ENCODE results near the gene MAPK4.

MAPK4 gene

DNA sequence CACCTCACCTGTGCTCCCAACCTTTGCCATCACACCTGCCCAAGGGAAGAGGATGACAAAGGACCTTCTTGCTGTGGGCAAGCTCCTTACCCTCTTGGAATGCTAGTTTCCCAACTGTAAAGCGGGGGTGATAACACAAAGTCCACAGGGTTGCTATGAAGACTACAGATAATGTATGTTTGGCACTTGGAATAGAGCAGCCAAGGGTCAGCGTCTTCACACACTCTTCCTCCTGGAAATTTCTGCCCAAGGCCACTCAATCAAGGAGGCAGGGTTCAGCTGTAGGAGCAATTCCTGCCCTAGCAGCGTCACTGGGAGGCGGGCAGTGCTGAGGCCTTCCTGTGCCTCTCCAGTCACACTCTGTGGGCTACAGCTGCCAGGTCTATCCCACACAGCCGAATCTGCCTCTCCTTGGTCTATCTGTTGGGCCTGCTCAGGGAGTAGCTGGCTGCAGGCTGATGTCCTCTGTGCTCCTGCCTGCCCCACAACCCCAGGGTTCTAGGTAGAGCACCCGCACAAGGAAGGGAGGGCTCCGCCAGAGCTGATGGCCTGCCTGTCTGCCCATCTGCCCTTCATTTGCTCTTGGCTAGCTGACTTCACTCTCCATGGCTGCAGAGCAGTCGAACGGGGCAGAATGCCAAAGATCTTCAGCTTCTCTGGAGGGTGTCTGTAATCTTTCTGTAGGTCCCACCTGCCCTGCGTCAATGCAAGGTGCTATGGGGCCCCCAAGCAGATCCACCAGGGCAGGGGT lies 168.0 kb downstream of the MAPK4 start:
- H3K36me3 ChIP-seq (ENCODE audit: low read depth): no peaks in the 10 kb centered on the region
- H3K9me3 ChIP-seq (ENCODE audit: severe bottlenecking): no peaks in the 10 kb centered on the region
- no peaks in the 10 kb centered on the region for H3K27me3 ChIP-seq (ENCODE audit: insufficient read depth, poor library complexity, severe bottlenecking)
- H3K27ac ChIP-seq (ENCODE audit: poor library complexity, severe bottlenecking): no peak overlapping the region
- H3K4me1 ChIP-seq (ENCODE audit: insufficient read depth, poor library complexity, severe bottlenecking): no peaks in the 10 kb centered on the region
- TF ChIP-seq, protein P1, sequence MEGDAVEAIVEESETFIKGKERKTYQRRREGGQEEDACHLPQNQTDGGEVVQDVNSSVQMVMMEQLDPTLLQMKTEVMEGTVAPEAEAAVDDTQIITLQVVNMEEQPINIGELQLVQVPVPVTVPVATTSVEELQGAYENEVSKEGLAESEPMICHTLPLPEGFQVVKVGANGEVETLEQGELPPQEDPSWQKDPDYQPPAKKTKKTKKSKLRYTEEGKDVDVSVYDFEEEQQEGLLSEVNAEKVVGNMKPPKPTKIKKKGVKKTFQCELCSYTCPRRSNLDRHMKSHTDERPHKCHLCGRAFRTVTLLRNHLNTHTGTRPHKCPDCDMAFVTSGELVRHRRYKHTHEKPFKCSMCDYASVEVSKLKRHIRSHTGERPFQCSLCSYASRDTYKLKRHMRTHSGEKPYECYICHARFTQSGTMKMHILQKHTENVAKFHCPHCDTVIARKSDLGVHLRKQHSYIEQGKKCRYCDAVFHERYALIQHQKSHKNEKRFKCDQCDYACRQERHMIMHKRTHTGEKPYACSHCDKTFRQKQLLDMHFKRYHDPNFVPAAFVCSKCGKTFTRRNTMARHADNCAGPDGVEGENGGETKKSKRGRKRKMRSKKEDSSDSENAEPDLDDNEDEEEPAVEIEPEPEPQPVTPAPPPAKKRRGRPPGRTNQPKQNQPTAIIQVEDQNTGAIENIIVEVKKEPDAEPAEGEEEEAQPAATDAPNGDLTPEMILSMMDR (IDR thresholded peaks at IDR 0.05; ENCODE audit: poor library complexity, severe bottlenecking): no peak
- DNase-seq (ENCODE audit: low spot score) (no peak), ATAC-seq (ENCODE audit: low read depth) (no peak)
- no peak overlapping the region for H3K4me3 ChIP-seq (ENCODE audit: severe bottlenecking)

DNA sequence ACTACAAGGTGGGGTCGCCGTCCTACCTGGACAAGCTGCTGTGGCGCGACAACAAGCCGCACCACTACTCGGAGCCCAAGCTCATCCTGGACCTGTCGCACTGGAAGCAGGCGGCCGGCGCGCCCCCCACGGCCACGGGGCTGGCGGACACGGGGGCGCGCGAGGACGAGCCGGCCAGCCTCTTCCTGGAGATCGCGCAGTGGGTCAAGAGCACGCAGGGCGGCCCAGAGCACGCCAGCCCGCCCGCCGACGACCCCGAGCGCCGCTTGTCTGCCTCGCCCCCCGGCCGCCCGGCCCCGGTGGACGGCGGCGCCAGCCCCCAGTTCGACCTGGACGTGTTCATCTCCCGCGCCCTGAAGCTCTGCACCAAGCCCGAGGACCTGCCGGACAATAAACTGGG lies 169.5 kb downstream of the MAPK4 start:
- DNase-seq (ENCODE audit: low spot score) (no peak), ATAC-seq (ENCODE audit: low read depth) (no peak)
- no peak overlapping the region for H3K4me3 ChIP-seq (ENCODE audit: severe bottlenecking)
- no peaks in the 10 kb centered on the region for H3K27me3 ChIP-seq (ENCODE audit: insufficient read depth, poor library complexity, severe bottlenecking)
- H3K36me3 ChIP-seq (ENCODE audit: low read depth): no peaks in the 10 kb centered on the region
- TF ChIP-seq, protein P1 (IDR thresholded peaks at IDR 0.05; ENCODE audit: poor library complexity, severe bottlenecking): no peak
- no peaks in the 10 kb centered on the region for H3K4me1 ChIP-seq (ENCODE audit: insufficient read depth, poor library complexity, severe bottlenecking)
- no peak overlapping the region for H3K27ac ChIP-seq (ENCODE audit: poor library complexity, severe bottlenecking)
- H3K9me3 ChIP-seq (ENCODE audit: severe bottlenecking): no peaks in the 10 kb centered on the region

GRCh38 chr18:50729986-50730385 lies 170.1 kb downstream of the MAPK4 start:
- Histone ChIP-seq H3K9me3 (ENCODE audit: severe bottlenecking) (no peaks in the 10 kb centered on the region), H3K36me3 (ENCODE audit: low read depth) (no peaks in the 10 kb centered on the region), H3K27ac (ENCODE audit: poor library complexity, severe bottlenecking) (no peak overlapping the region), H3K4me1 (ENCODE audit: insufficient read depth, poor library complexity, severe bottlenecking) (no peaks in the 10 kb centered on the region), H3K27me3 (ENCODE audit: insufficient read depth, poor library complexity, severe bottlenecking) (no peaks in the 10 kb centered on the region), H3K4me3 (ENCODE audit: severe bottlenecking) (no peak overlapping the region)
- ATAC-seq (ENCODE audit: low read depth) (no peak), DNase-seq (ENCODE audit: low spot score) (no peak)
- TF ChIP-seq, protein P1 (IDR thresholded peaks at IDR 0.05; ENCODE audit: poor library complexity, severe bottlenecking): no peak

GRCh38 chr18:50734342-50734741 lies 174.5 kb downstream of the MAPK4 start:
- no peaks in the 10 kb centered on the region for H3K36me3 ChIP-seq (ENCODE audit: low read depth)
- H3K27me3 ChIP-seq (ENCODE audit: insufficient read depth, poor library complexity, severe bottlenecking): no peaks in the 10 kb centered on the region
- TF ChIP-seq, protein P1 (IDR thresholded peaks at IDR 0.05; ENCODE audit: poor library complexity, severe bottlenecking): no peak
- no peaks in the 10 kb centered on the region for H3K4me1 ChIP-seq (ENCODE audit: insufficient read depth, poor library complexity, severe bottlenecking)
- H3K4me3 ChIP-seq (ENCODE audit: severe bottlenecking): no peak overlapping the region
- H3K9me3 ChIP-seq (ENCODE audit: severe bottlenecking): no peaks in the 10 kb centered on the region
- ATAC-seq (ENCODE audit: low read depth) (no peak), DNase-seq (ENCODE audit: low spot score) (no peak)
- H3K27ac ChIP-seq (ENCODE audit: poor library complexity, severe bottlenecking): no peak overlapping the region

- DNase-seq (ENCODE audit: low spot score) (no peak), ATAC-seq (ENCODE audit: low read depth) (no peak)
- Histone ChIP-seq H3K4me3 (ENCODE audit: severe bottlenecking) (no peak overlapping the region), H3K36me3 (ENCODE audit: low read depth) (no peaks in the 10 kb centered on the region), H3K27me3 (ENCODE audit: insufficient read depth, poor library complexity, severe bottlenecking) (no peaks in the 10 kb centered on the region), H3K9me3 (ENCODE audit: severe bottlenecking) (no peaks in the 10 kb centered on the region), H3K4me1 (ENCODE audit: insufficient read depth, poor library complexity, severe bottlenecking) (no peaks in the 10 kb centered on the region), H3K27ac (ENCODE audit: poor library complexity, severe bottlenecking) (no peak overlapping the region)
- TF ChIP-seq, protein P1 (IDR thresholded peaks at IDR 0.05; ENCODE audit: poor library complexity, severe bottlenecking): no peak
Measured at GRCh38 chr18:50734886-50735285, 175.0 kb downstream of the MAPK4 start.

Measured in RWPE2 (cell line).